Tibial artery (tissue), 4 donors: ENCODE data around the gene BTBD9.

Experiments used
- DNase-seq, 2 donors: peaks; one replicate each; pipeline ENCODE4 v3.0.0-alpha.2; 2019
- H3K27ac ChIP-seq, 2 donors: fragments of 200-600 bp; sonication (generic) in 1 of 2; 1 replicate in 1 of 2; 2 replicates in 1 of 2; pipeline ENCODE4 v1.5.1; 2018 to 2019; ENCODE audit warnings: mild to moderate bottlenecking in 1 of 2
- H3K27me3 ChIP-seq, 2 donors: fragments of 200-600 bp; sonication (generic) in 1 of 2; one replicate each; pipeline versions ENCODE4 v1.5.1 to v1.6.0; 2016 to 2019
- H3K36me3 ChIP-seq, 3 donors: fragments of 200-600 bp; sonication (generic) in 2 of 3; one replicate each; pipeline ENCODE4 v1.5.1; 2016 to 2019; ENCODE audit warnings: mild to moderate bottlenecking in 2 of 3
- H3K4me1 ChIP-seq, 4 donors: fragments of 200-600 bp; sonication (generic) in 2 of 4; 1 replicate in 3 of 4; 2 replicates in 1 of 4; pipeline ENCODE4 v1.5.1; 2016 to 2019
- H3K4me3 ChIP-seq, 2 donors: fragments of 200-600 bp; sonication (generic) in 1 of 2; 1 replicate in 1 of 2; 2 replicates in 1 of 2; pipeline ENCODE4 v1.5.1; 2018 to 2019; ENCODE audit warnings: mild to moderate bottlenecking in 2 of 2
- H3K9me3 ChIP-seq, 3 donors: fragments of 200-600 bp; sonication (generic) in 1 of 3; one replicate each; pipeline ENCODE4 v1.5.1; 2016 to 2019
- CTCF ChIP-seq, 2 experiments: fragments of 200-600 bp in 1 of 2; fragments of 450-650 bp in 1 of 2; IDR thresholded peaks; one replicate each; pipeline ENCODE4 v1.5.1; 2017 to 2019; ENCODE audit warnings: antibody characterized with exemption in 2 of 2, mild to moderate bottlenecking in 1 of 2, moderate library complexity in 1 of 2
- intact Hi-C: fragments of 100-400 bp; cut with DNase I; formaldehyde crosslinking; loops from one replicate; pipeline ENCODE4 v1.15.0; 2023; ENCODE audit warnings: low total_unique reads

BTBD9 gene

GRCh38 chr6:38579010-38579628 is 60.6 kb downstream of the BTBD9 start:
- Histone ChIP-seq H3K4me3 (no peak overlapping the region), H3K4me1 (no peaks in the 10 kb centered on the region), H3K27me3 (no peaks in the 10 kb centered on the region), H3K9me3 (no peaks in the 10 kb centered on the region), H3K27ac (no peak overlapping the region), H3K36me3 (peaks cover 0 to 48% (median 24%) of the 10 kb centered on the region in 3 donors)
- TF ChIP-seq CTCF (IDR thresholded peaks at IDR 0.05): no peak
- DNase-seq: no peak
- intact Hi-C loops: no loop called here

GRCh38 chr6:38578075-38578474 is 61.7 kb downstream of the BTBD9 start:
- Histone ChIP-seq H3K27me3 (no peaks in the 10 kb centered on the region), H3K4me3 (no peak overlapping the region), H3K9me3 (no peaks in the 10 kb centered on the region), H3K27ac (no peak overlapping the region), H3K36me3 (peaks cover 0 to 48% (median 24%) of the 10 kb centered on the region in 3 donors), H3K4me1 (no peaks in the 10 kb centered on the region)
- no peak for TF ChIP-seq CTCF (IDR thresholded peaks at IDR 0.05)
- intact Hi-C loops: no loop called here
- no peak for DNase-seq

GRCh38 chr6:38577492-38577891 is 62.2 kb downstream of the BTBD9 start:
- H3K4me1 ChIP-seq: no peaks in the 10 kb centered on the region
- DNase-seq: no peak
- H3K9me3 ChIP-seq: no peaks in the 10 kb centered on the region
- H3K4me3 ChIP-seq: no peak overlapping the region
- H3K27me3 ChIP-seq: no peaks in the 10 kb centered on the region
- H3K36me3 ChIP-seq: peaks cover 0 to 48% (median 24%) of the 10 kb centered on the region in 3 donors
- TF ChIP-seq CTCF (IDR thresholded peaks at IDR 0.05): no peak
- intact Hi-C loops: no loop called here
- no peak overlapping the region for H3K27ac ChIP-seq

GRCh38 chr6:38573801-38574395 is 65.8 kb downstream of the BTBD9 start:
- intact Hi-C loops: no loop called here
- no peak for DNase-seq
- Histone ChIP-seq H3K4me1 (no peaks in the 10 kb centered on the region), H3K27ac (no peak overlapping the region), H3K36me3 (peaks cover 0 to 26% (median 16%) of the 10 kb centered on the region in 3 donors), H3K27me3 (no peaks in the 10 kb centered on the region), H3K9me3 (no peaks in the 10 kb centered on the region), H3K4me3 (no peak overlapping the region)
- no peak for TF ChIP-seq CTCF (IDR thresholded peaks at IDR 0.05)

GRCh38 chr6:38572186-38572813 is 67.4 kb downstream of the BTBD9 start:
- Histone ChIP-seq H3K9me3 (no peaks in the 10 kb centered on the region), H3K27ac (no peak overlapping the region), H3K4me1 (no peaks in the 10 kb centered on the region), H3K4me3 (no peak overlapping the region), H3K27me3 (no peaks in the 10 kb centered on the region), H3K36me3 (peaks cover 0 to 15% (median 15%) of the 10 kb centered on the region in 3 donors)
- TF ChIP-seq CTCF (IDR thresholded peaks at IDR 0.05): no peak
- intact Hi-C loops: no loop called here
- no peak for DNase-seq
